Nephron (organoid): ENCODE measurements around the gene TPI1.
A peak's percentile ranks its signal among the peaks of the same experiment; 100 is the strongest.

ENCODE experiments used
- H3K27ac Mint-ChIP-seq, 3 experiments: 2 replicates each; pipeline ENCODE4 v1.8.0; 2020; ENCODE audit warnings: mixed read lengths in 3 of 3, mild to moderate bottlenecking in 2 of 3, moderate library complexity in 1 of 3
- H3K27me3 Mint-ChIP-seq: 2 replicates; pipeline ENCODE4 v1.8.0; 2021; ENCODE audit warnings: low read depth, mild to moderate bottlenecking, moderate library complexity, mixed read lengths
- H3K36me3 Mint-ChIP-seq: 2 replicates; pipeline ENCODE4 v1.8.0; 2020; ENCODE audit warnings: low read depth, mixed read lengths
- H3K4me1 Mint-ChIP-seq: 2 replicates; pipeline ENCODE4 v1.8.0; 2020; ENCODE audit warnings: mixed read lengths
- H3K4me3 Mint-ChIP-seq, 3 experiments: 2 replicates each; pipeline ENCODE4 v1.8.0; 2020; ENCODE audit warnings: mild to moderate bottlenecking in 3 of 3, mixed read lengths in 3 of 3, moderate library complexity in 2 of 3
- H3K9me3 Mint-ChIP-seq: 2 replicates; pipeline ENCODE4 v1.8.0; 2020; ENCODE audit warnings: mixed read lengths
- TF ChIP-seq, protein P1 (sequence below), 3 experiments: fragments of 200-600 bp; sonication (generic); IDR thresholded peaks; one replicate each; pipeline ENCODE4 v1.5.0; 2021; ENCODE audit warnings: antibody characterized with exemption in 3 of 3; ENCODE audit not compliant: unreplicated experiment in 3 of 3

Gene TPI1

DNA sequence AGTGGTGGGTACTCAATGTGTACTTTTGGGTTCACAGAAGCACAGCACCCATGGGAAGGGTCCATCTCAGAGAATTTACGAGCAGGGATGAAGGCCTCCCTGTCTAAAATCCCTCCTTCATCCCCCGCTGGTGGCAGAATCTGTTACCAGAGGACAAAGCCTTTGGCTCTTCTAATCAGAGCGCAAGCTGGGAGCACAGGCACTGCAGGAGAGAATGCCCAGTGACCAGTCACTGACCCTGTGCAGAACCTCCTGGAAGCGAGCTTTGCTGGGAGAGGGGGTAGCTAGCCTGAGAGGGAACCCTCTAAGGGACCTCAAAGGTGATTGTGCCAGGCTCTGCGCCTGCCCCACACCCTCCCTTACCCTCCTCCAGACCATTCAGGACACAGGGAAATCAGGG, 47.2 kb upstream of the TPI1 start:
- Mint-ChIP-seq H3K36me3 (peaks cover 4% of the 10 kb centered on the region), H3K4me1 (peaks cover 48% of the 10 kb centered on the region), H3K27ac (peak overlapping the region; percentile 74 to 98 (median 91)), H3K27me3 (peaks cover 4% of the 10 kb centered on the region), H3K9me3 (no peaks in the 10 kb centered on the region), H3K4me3 (peak overlapping the region; percentile 84 to 86 (median 85))
- TF ChIP-seq, protein P1, sequence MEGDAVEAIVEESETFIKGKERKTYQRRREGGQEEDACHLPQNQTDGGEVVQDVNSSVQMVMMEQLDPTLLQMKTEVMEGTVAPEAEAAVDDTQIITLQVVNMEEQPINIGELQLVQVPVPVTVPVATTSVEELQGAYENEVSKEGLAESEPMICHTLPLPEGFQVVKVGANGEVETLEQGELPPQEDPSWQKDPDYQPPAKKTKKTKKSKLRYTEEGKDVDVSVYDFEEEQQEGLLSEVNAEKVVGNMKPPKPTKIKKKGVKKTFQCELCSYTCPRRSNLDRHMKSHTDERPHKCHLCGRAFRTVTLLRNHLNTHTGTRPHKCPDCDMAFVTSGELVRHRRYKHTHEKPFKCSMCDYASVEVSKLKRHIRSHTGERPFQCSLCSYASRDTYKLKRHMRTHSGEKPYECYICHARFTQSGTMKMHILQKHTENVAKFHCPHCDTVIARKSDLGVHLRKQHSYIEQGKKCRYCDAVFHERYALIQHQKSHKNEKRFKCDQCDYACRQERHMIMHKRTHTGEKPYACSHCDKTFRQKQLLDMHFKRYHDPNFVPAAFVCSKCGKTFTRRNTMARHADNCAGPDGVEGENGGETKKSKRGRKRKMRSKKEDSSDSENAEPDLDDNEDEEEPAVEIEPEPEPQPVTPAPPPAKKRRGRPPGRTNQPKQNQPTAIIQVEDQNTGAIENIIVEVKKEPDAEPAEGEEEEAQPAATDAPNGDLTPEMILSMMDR (IDR thresholded peaks at IDR 0.05; ENCODE audit: unreplicated experiment in 3 of 3), result no peak

DNA sequence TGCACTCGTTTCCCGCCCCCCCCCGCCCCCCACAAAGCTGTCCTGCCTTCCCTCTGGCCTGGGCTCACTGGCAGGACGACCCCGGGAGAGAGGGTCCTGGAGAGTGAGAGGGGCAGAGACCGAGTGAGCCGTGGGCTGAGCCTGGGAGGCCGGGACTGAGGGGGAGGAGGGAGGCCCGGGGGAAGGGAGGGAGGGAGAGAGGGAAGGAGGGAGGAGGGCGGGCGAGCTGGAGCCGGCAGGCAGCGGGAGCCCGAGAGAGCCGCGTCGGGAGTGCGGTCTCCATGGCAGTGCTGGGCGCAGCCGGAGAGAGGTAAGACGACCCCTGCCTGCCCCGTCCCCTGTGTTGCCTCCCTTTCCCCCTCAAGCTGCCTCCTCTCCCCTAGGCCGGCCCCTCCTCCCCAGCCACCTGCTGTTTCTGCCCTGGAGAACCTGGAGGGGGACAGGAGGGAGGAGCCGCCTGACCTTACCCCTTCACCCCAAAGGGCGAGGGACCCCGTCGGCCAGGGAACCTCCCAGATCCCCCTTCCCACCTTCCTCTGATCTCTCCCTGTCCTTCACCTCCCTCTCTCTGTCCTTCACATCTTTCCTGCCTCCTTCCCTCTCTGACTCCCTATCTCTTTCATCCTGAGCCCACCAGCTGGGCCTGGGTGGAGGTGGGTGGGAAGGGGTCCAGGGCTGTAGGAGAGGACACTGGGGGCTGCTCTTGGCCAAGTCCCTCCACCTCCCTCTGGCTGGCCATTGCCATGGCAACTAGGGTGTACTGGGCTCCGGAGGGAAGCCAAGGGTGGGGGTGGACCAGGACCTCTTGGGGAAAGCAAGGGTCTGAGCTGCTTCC, 45.5 kb upstream of the TPI1 start, which contains the start of gene GPR162:
GPR162 (plus strand) TSS at position 231 of the 835 bp plus-strand sequence. CDS start 2,078 bp downstream, outside the sequence.
- Mint-ChIP-seq H3K4me1 (peaks cover 57% of the 10 kb centered on the region), H3K27me3 (peaks cover 4% of the 10 kb centered on the region), H3K36me3 (peaks cover 4% of the 10 kb centered on the region), H3K4me3 (peak within 1 kb of the TSS; percentile 84 to 86 (median 85)), H3K27ac (peak within 1 kb of the TSS; percentile 90 to 98 (median 91)), H3K9me3 (no peaks in the 10 kb centered on the region)
- TF ChIP-seq, protein P1 (IDR thresholded peaks at IDR 0.05; ENCODE audit: unreplicated experiment in 3 of 3), result no peak

DNA sequence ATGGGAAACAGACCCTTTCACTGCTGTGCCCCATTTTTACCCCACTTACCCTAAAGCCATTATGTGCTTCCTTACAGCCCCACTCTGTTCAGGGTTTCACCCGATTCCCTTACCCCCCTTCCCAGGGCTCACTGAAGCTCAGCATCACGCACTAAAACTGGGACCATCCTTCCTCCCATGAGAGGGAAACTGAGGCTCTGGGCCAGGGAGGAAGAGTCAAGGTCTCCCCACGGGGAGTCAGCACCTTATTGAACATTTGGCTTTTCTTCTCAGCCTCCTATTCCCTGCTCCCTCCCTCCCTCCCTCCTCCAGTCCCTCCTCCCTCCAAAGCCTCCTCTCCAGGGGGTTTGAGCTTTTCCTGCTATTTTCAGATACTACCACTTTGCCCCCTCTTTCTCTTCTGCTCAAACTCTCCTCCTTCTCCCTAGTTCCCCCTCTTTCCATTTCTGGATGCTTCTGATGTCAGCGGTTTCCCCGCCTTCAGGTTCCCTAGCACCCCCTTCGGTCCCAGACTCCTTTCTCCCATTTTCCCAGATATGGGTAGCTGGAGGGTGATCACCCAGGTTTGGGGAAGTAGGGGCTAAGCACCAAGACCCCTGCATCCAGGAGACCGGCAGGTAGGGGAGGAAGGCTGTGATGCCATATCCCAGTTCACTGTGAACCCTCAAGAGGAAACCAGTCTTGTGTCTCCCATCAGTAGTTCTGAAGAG, 44.8 kb upstream of the TPI1 start:
- TF ChIP-seq, protein P1 (IDR thresholded peaks at IDR 0.05; ENCODE audit: unreplicated experiment in 3 of 3), result no peak
- Mint-ChIP-seq H3K4me3 (peak overlapping the region; percentile 84 to 86 (median 85)), H3K27ac (peak overlapping the region; percentile 61 to 98 (median 69)), H3K9me3 (no peaks in the 10 kb centered on the region), H3K27me3 (peaks cover 4% of the 10 kb centered on the region), H3K4me1 (peaks cover 62% of the 10 kb centered on the region), H3K36me3 (peaks cover 4% of the 10 kb centered on the region)

DNA sequence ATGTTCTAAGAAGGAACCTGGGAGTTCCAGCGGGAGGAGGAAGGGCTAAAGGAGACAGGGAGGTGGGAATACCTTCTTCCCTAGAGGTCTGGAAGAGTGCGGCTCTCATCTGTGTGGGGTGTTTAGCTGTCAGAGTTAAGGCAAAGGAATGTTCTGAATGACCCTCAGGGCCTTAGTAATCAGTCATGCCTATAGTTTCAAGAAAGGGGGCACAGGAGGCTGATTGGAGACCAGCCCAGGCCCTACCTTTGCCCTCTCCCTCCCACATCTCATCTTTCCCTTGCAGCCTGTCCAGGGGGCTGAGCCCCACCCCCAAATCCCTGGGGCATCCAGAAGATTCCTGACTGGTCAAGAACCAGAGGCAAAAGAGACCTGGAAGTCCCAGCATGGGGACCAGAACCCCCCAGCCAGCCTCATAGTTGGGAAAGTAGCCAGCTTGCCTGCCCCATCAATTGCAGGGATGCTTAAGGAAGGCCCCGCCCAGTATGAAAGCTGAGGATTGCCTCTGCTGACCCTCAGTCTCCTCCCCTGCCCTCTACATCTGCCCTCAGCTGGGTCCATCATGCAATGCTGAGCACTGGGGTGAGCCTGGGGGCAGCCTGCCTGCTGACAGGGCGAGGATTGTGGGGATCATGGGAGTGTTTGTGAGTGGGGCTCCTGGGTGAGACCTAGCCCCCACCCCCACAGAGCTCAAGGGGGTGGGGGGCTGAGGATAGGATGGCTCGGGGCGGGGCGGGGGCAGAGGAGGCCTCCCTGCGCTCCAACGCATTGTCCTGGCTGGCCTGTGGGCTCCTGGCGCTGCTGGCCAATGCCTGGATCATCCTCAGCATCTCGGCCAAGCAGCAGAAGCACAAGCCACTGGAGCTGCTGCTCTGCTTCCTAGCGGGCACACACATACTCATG, 43.9 kb upstream of the TPI1 start:
- TF ChIP-seq, protein P1 (IDR thresholded peaks at IDR 0.05; ENCODE audit: unreplicated experiment in 3 of 3), result no peak
- Mint-ChIP-seq H3K36me3 (peaks cover 4% of the 10 kb centered on the region), H3K27me3 (peaks cover 2% of the 10 kb centered on the region), H3K9me3 (no peaks in the 10 kb centered on the region), H3K4me1 (peaks cover 63% of the 10 kb centered on the region), H3K4me3 (peak overlapping the region; percentile 70 to 85 (median 84)), H3K27ac (peak overlapping the region; percentile 47 to 98 (median 64))

DNA sequence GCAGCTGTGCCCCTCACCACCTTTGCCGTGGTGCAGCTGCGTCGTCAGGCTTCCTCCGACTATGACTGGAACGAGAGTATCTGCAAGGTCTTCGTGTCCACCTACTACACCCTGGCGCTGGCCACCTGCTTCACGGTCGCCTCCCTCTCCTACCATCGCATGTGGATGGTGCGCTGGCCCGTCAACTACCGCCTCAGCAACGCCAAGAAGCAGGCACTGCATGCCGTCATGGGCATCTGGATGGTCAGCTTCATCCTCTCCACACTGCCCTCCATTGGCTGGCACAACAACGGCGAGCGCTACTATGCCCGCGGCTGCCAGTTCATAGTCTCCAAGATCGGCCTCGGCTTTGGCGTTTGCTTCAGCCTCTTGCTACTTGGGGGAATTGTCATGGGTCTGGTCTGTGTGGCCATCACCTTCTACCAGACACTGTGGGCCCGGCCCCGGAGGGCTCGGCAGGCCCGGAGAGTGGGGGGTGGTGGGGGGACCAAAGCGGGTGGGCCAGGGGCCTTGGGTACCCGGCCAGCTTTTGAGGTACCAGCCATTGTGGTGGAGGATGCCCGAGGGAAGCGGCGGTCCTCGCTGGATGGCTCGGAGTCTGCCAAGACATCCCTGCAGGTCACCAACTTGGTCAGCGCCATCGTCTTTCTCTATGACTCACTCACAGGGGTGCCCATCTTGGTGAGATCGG, 43.1 kb upstream of the TPI1 start:
- Mint-ChIP-seq H3K4me3 (peak overlapping the region; percentile 70 to 78 (median 76)), H3K36me3 (peaks cover 4% of the 10 kb centered on the region)
- TF ChIP-seq, protein P1 (IDR thresholded peaks at IDR 0.05; ENCODE audit: unreplicated experiment in 3 of 3), result no peak

More for the DNA sequence above, 43.1 kb upstream of the TPI1 start:
- Mint-ChIP-seq H3K27me3 (no peaks in the 10 kb centered on the region), H3K27ac (peak overlapping the region; percentile 73 to 84 (median 84)), H3K4me1 (peaks cover 60% of the 10 kb centered on the region), H3K9me3 (no peaks in the 10 kb centered on the region)
